Omental fat pad (tissue), 4 donors: ENCODE results near the gene ALG12. TPM values are rescaled to one million over a fixed set of nuclear protein-coding genes. Genes with fewer than 3 reads are reported as not detected.

Experiments
- ATAC-seq: fragments of 150-250 bp; one replicate; pipeline ENCODE4 v1.9.1; 2016; ENCODE audit warnings: mild to moderate bottlenecking, moderate library complexity; ENCODE audit not compliant: low FRiP score
- DNase-seq: peaks from one replicate; pipeline ENCODE4 v3.0.0-alpha.2; 2019; ENCODE audit warnings: low spot score
- total RNA-seq, 4 donors: library from RNA; depleted of rRNA; stranded (reverse); fragments of >200 nt; gene quantifications; one replicate each; pipeline ENCODE4 v1.1.0, GENCODE V29; 2016
- TF ChIP-seq, protein P1 (sequence below), 3 donors: fragments of 450-650 bp; IDR thresholded peaks; one replicate each; pipeline ENCODE4 v1.5.1; 2016 to 2017; ENCODE audit warnings: antibody characterized with exemption in 3 of 3, mild to moderate bottlenecking in 3 of 3, moderate library complexity in 2 of 3

The ALG12 gene
- total RNA-seq, 4 donors from 2014 or later: 11.7 to 21.8 (median 13.0) TPM

DNA sequence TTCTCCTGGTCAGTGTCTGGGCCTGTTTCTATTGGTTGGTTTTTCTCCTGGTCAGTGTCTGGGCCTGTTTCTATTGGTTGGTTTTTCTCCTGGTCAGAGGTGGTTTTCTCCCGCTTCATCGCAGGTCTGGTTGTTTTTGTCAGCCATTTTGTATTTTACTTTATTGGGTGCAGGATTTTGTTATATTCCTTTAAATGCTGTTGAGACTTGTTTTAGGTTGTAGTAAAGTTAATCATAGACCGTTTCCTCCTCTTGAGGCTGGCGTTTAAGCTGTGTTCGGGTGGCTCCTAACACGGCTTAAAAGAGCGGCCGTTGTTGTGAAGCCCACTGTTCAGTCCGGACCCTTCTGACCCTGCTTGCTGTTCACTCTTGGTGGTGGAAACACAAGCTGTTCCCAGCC, 38.4 kb downstream of the ALG12 start:
- DNase-seq (no peak), ATAC-seq (no peak)
- TF ChIP-seq, protein P1, sequence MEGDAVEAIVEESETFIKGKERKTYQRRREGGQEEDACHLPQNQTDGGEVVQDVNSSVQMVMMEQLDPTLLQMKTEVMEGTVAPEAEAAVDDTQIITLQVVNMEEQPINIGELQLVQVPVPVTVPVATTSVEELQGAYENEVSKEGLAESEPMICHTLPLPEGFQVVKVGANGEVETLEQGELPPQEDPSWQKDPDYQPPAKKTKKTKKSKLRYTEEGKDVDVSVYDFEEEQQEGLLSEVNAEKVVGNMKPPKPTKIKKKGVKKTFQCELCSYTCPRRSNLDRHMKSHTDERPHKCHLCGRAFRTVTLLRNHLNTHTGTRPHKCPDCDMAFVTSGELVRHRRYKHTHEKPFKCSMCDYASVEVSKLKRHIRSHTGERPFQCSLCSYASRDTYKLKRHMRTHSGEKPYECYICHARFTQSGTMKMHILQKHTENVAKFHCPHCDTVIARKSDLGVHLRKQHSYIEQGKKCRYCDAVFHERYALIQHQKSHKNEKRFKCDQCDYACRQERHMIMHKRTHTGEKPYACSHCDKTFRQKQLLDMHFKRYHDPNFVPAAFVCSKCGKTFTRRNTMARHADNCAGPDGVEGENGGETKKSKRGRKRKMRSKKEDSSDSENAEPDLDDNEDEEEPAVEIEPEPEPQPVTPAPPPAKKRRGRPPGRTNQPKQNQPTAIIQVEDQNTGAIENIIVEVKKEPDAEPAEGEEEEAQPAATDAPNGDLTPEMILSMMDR (IDR thresholded peaks at IDR 0.05): no peak

DNA sequence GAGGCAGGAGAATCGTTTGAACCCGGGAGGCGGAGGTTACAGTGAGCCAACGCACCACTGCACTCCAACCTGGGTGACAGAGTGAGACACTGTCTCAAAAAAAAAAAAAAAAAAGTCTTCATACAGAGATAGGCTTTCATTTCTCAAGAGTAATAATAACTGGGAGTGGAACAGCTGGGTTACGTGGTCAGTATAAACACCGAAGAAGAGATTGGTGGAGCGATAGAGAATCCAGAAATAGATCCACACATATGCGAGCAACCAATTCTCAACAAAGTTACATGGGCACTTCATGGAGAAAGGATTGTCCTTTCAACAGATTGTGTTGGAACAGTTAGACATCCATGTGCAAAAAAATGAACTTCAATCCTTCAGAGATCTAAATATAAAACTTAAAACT, 40.0 kb downstream of the ALG12 start:
- TF ChIP-seq, protein P1 (IDR thresholded peaks at IDR 0.05): no peak
- ATAC-seq (no peak), DNase-seq (no peak)

DNA sequence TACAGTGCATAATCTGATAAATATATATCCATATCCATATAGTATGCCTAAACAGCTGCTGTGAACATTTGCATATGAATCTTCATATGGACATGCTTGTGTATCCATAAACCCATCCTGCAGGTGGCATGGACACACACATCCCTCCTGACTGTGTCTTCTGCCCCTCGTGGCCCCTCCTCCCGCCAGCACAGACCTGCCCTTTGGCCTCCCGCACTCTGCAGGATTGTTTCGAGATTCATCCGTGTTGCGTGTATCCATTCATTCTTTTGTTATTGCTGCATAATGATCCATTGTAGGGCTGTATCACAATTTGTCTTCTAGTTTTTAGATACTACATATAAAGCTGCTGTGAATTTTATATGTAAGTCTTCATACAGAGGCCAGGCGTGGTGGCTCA, 40.6 kb downstream of the ALG12 start:
- DNase-seq: no peak
- no peak for ATAC-seq
- TF ChIP-seq, protein P1 (IDR thresholded peaks at IDR 0.05): no peak

DNA sequence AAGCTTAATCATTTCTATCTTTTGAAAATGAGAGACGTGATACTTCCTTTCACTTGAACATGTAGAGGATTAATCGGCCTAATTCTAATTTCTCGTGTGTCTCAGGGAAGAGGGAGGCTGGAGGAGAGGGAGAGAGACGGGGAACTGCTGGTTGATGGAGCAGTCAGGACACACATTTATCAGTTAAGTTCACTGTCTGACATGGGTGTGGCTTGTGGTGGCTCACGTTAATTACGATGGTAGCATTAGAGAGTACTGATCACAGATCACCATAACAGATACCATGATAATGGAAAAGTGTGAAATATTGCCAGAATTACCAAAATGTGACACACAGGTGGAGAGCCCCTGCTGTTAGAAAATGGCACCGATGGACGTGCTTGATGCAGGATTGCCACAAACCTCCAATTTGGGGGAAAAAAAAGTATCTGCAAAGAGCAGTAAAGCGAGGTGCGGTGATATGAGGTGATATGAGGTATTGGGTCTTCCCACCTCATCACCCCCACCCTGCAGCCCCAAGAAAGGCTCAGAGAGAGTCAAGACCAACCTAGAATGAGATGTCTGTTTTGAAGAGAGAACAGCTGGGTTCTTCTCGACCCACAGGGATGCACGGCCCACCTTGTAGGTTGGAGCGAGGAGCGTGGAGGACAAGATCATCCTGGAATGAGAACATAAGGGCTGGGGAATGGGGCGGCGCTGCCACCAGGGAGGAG, 44.9 kb downstream of the ALG12 start:
- DNase-seq (no peak), ATAC-seq (no peak)
- TF ChIP-seq, protein P1 (IDR thresholded peaks at IDR 0.05): no peak

DNA sequence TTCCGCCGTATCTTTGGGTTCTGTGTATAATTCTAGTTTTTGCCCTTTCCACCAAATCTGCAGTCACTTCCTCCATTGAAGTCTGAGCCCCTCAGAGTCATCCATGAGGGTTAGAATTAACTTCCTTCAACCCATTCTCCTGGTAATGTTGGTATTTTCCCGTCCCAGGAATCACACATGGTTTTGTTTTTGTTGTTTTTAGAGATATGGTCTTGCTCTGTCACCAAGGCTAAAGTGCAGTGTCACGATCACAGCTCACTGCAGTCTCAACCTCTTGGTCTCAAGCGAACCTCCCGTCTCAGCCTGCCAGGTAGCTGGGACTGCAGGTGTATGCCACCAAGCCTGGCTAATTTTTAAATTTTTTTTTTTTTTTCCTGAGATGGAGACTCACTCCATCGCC, 45.9 kb downstream of the ALG12 start:
- DNase-seq: no peak
- TF ChIP-seq, protein P1 (IDR thresholded peaks at IDR 0.05): no peak
- ATAC-seq: no peak

DNA sequence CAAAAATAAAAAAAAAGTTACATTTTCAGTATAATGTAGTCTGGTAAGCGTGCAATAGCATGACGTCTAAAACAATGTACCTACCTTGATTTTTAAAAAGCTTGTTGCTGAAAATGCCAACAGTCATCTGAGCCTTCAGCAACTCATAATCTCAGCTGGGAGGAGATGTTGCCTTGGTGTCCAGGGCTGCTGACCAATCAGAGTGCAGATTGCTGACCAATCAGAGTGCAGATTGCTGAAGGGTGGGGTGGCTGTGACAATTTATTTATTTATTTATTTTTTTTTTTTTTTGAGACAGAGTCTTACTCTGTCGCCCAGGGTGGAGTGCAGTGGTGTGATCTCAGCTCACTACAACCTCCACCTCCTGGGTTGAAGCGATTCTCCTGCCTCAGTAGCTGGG, 46.8 kb downstream of the ALG12 start:
- no peak for ATAC-seq
- TF ChIP-seq, protein P1 (IDR thresholded peaks at IDR 0.05): no peak
- no peak for DNase-seq
